Right renal pelvis (tissue), 4 donors: Measurements from ENCODE around the gene STK32C. TPM values are rescaled to one million over a fixed set of nuclear protein-coding genes. Genes with fewer than 3 reads are reported as not detected.

Source experiments
- DNase-seq, 4 donors: peaks; one replicate each; pipeline ENCODE4 v3.0.0-alpha.2; 2013; ENCODE audit warnings: low read depth in 4 of 4, low spot score in 3 of 4, missing footprints in 1 of 4
- polyA plus RNA-seq, 4 donors: library from polyadenylated mRNA; unstranded; fragments of 120-200 nt; gene quantifications; one replicate each; pipeline ENCODE4 v1.2.1, GENCODE V29; 2013; ENCODE audit not compliant: insufficient read length in 4 of 4

The STK32C gene
- polyA plus RNA-seq, 4 donors, result 11.5 to 14.3 (median 12.0) TPM

DNA sequence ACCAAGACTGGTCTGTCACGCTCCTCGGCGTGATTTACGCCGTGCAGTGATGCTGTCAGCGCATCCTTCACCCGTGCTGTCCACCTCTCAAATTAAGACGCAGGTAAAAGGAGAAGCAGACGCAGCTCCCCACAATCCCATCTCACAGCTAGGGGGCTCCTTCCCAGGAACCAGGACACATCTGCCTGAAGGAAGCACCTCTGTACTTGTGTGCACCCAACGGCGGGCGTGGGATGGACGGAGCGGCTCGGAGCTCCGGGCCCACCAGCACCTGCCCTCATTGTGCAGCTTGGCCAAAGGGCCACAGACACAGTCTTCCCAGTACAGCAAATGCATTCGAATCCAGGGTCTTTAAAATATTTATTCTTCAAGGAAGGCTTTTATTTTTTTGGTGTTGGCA is 55.3 kb downstream of the STK32C start:
- no peak for DNase-seq

GRCh38 chr10:132251928-132252327 is 55.8 kb downstream of the STK32C start:
- no peak for DNase-seq

DNA sequence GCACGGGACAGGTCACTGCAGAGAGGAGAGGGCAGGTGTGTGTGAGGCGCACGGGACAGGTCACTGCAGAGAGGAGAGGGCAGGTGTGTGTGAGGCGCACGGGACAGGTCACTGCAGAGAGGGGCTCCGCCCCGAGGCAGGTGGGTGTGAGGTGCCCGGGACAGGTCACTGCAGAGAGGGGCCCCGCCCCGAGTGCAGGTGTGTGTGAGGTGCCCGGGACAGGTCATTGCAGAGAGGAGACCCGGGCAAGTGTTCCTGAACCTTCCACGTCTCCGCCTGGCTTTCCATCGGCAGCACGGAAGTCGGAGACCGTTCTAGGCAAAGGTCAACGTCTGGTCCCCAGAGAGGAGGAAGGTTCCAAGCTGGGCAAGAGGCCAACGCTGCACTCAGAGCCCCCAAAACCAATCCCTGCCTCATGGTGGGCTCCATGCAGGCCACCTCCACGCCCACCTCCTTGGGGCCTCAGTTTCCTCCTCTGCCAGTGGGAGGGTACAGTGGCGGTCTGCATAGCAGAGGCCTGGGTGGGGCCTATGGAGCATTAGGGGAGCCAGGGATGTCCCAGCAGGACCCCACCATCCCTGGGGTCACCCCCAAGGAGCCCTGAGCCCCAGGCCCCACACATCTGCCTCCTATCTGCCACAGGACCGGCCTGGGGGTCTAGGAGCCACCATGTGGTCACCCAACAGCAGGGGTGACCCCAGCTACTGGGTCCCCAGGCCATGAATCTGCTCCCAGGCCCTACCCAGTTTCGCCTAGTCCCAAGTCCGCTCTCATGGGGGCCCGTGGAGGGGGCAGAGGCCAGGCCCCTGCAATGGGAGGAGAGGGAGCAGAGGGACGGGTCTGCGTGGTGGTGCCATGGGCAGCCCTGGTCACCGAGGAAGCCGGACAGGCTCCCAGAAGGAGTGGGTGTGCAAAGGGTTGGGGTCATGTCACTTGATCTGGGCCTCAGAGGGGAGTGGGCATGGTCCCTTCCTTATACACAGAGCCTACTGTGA is 57.0 kb downstream of the STK32C start:
- DNase-seq, result no peak

- DNase-seq, result no peak
Observed at GRCh38 chr10:132249824-132250375, 57.9 kb downstream of the STK32C start.

DNA sequence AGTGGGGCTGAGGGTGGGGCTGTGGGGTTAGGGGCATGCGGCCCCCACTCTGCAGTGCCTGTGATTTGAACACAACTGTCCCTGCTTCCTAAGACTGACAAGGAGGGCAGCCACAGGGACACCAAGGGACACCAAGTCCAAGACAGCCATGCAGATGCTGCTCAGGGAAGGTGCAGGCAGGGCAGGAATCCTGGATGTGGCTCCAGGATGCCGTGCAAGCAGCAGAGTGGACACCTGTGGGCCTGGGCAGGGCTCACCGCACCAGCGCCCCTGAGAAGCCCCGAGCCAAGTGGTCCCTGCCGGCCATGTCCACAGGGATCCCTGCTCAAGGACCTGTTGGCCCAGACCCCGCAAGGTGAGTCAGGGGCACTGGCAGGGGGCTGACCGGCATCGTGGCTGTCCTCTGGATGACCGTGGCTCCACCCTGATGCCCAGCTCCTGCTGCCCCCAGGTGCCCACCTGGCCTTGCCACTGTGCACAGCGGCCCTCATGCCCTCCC is 58.5 kb downstream of the STK32C start:
- no peak for DNase-seq

GRCh38 chr10:132248455-132249225 is 59.1 kb downstream of the STK32C start:
- no peak for DNase-seq

DNA sequence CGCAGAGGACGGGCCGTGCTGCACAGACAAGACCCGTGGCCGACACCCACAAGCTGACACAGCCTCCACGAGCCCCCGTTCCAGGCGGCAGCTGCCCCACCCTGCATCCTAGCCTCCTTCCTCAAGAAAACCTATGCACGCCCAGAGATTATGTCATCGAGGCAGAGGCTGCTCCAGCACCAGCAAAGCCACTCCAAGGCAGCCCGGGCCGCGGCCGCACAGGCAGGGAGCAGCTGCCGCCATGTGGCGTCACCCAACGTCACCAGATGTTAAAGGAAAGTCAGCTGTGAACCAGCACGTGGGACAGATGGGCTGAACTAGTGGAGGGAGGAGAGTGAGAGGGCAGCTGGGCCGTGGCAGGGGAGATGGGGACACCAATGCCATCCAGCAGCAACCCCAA is 59.8 kb downstream of the STK32C start:
- no peak for DNase-seq

DNA sequence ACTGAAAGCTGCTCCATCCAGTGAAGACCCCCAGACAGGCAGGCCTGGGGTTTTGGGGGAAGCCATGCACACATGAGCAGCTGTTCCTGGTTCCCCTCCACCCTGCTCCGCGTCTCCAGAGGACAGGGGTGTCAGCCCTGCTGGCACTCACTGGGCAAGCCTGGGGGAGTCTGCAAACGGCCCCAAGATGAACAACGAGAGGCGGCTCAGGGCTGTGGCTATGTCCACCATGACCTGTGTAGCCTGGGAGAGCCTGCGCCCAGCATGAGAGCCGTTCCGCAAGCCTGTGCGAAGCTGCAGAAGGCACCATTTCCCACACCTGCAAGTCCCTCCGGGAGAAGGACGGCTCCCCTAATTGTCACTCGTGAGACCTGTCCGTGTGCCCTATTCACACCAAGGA is 61.5 kb downstream of the STK32C start:
- no peak for DNase-seq

DNA sequence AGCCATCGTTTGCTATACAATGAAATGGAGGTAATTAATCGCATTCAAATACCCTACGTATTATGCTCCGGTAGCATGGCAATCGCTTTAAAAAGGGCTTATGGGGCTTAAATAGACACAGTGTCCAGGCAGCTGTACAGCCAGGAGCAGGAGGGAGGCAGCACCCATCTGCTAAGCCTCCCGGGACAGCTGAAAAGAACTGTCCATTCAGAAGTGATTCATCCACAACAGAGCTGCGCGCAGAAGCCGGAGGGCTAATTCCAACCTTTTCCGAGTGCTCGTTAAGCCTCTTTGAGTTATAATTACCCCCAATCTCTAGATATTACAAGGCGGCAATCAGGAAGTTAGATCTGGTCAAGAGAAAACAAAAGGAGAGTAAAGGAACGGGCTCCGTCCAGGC is 62.7 kb downstream of the STK32C start:
- DNase-seq, result no peak

GRCh38 chr10:132243626-132244025 is 64.1 kb downstream of the STK32C start:
- DNase-seq, result no peak

DNA sequence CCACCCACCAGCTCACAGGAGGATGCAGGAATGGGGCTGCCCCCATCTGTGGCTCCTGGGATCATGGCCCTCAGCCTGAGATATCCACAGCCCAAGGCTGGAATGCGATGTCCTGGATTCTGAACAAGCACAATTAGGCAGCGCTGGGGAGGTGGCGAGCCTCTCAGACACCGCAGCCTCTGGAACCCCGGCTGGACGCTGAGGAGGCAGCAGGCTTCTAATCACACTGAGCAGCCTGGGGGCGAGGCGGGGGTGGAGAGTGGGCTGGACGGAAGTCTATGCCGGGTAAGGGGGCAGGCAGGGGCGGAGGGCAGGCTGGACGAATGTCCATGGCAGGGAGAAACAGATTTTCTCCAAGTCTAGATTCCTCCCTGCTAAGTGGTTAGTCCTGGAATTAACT is 64.6 kb downstream of the STK32C start:
- DNase-seq, result no peak

GRCh38 chr10:132242103-132242840 is 65.5 kb downstream of the STK32C start:
- no peak for DNase-seq

DNA sequence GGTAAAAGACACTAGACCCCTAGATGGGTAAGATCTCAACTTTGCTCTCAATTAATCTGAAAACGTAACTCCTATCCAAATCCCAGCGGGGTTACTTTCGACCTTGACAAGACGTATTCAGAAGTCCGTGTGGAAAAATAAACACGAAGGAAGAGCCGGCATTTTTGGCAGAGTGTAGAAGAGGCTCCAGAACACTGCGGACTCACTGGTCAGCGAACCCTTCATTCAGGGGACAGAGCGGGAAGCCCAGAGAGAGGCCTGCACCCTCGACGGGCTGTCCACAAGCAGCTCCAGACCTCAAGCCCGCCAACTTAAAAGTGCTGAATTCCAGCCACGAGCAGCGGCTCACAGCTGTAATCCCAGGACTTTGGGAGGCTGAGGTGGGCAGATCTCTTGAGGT is 66.3 kb downstream of the STK32C start:
- no peak for DNase-seq

DNA sequence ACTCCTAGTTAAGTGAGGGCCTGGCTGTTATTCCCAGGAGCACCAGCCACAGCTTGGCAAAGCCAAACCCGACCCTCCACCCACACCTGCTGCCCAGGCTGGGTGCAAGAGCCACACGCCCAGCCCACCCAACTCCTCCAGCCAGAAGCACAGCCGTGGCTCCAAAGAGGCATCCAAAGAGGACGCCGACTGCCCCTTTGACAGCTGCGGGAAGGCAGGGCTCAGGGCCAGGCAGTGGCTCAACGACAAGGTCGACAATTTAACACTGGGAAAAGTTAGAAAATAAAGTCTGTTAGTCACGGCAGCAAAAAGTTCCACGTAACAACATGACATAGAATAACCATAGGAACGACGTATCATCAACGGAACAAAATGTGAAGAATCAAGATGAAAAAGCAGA is 66.7 kb downstream of the STK32C start:
- no peak for DNase-seq

DNA sequence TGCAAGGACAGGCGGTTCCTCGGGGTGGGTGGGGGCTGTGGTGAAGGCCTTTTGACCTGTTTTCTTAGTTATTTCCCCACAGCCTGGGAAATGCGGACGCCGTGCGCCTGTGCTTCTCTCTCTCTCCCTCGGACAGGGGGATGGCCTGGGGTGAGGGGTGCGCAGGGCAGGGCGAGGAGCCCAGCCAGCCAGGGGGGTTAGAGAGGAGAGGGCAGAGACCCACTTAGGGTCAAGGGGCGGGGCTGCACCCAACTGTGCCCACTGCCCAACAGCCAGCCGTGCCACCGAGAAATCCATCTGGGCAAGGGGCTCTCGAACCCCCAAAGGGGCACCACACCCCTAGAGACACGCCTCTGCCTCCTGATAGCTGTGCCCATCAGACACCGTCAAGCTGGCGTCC is 67.2 kb downstream of the STK32C start:
- DNase-seq, result no peak

DNA sequence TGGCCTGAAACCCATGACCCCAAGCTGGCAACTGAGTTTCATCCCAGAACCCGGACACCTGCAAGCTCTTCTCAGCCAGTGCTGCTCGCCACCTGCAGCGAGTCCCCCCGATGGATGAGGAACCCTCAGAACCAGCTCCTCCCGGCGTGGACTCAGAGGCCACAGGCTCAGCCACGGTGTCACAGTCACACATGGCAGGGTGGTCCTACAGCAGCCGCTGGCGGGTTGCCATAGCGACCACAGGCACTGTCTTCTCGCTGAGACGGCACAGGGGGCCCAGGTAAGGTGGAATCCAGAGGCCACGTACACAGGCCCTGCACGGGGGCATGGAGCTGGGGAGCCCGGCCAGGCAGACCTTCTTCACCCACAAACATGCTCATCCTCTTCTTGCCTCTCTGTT is 67.6 kb downstream of the STK32C start:
- DNase-seq, result no peak

GRCh38 chr10:132239126-132240031 is 68.4 kb downstream of the STK32C start:
- DNase-seq, result no peak

- DNase-seq, result no peak
Observed at GRCh38 chr10:132238371-132239125, 69.2 kb downstream of the STK32C start.

- DNase-seq, result no peak
Observed at GRCh38 chr10:132237871-132238270, 69.9 kb downstream of the STK32C start.
